SHP77 (cell line): ENCODE results near the gene RBM48.
"Not testable (repeated sequence)": the region's sequence is repeated elsewhere in the genome, so short reads cannot be mapped to it uniquely, and the experiment has no call there.

Experiments
- DNase-seq, 2 experiments: peaks; one replicate each; lab custom pipeline; 2025; lab: John Stamatoyannopoulos, UW

RBM48 gene

DNA sequence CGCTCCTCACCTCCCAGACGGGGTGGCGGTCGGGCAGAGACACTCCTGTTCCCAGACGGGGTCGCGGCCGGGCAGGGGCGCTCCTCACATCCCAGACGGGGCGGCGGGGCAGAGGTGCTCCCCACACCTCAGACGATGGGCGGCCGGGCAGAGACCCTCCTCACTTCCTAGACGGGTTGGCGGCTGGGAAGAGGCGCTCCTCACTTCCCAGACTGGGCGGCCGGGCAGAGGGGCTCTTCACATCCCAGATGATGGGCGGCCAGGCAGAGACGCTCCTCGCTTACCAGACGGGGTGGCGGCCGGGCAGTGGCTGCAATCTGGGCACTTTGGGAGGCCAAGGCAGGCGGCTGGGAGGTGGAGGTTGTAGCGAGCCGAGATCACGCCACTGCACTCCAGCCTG, 16.5 kb downstream of the RBM48 start:
- DNase-seq, result not testable (repeated sequence)

GRCh38 chr7:92546856-92547497, 18.4 kb downstream of the RBM48 start:
- DNase-seq, result peak in 1 of 2 experiments; percentile 1

GRCh38 chr7:92547579-92547978, 19.0 kb downstream of the RBM48 start:
- no peak for DNase-seq

GRCh38 chr7:92550194-92550593, 21.6 kb downstream of the RBM48 start:
- no peak for DNase-seq

- no peak for DNase-seq
These were observed 28.7 kb downstream of the RBM48 start for GRCh38 chr7:92557249-92557648.

DNA sequence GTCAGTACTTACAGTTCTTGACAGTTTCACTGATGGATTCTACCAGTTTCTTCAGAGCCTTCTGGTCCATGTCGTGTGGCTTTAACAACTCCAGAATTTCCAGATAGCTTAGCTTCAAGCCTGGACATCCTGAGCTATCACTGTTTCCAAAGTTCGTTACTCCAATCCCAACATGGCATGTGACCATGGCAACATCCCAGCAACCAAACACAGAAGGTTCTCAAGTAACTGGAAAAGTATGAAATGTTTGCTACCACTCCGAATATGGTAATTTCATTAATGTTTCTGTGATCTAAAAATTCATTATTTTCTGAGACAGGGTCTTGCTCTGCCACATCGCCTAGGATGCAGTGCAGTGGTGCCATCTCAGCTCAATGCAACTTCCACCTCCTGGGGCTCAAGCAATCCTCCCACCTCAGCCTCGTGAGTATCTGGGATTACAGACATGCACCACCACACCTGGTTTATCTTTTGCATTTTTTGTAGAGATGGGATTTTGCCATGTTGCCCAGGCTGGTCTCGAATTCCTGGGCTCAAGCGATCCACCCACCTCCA, 29.3 kb downstream of the RBM48 start:
- DNase-seq, result no peak

DNA sequence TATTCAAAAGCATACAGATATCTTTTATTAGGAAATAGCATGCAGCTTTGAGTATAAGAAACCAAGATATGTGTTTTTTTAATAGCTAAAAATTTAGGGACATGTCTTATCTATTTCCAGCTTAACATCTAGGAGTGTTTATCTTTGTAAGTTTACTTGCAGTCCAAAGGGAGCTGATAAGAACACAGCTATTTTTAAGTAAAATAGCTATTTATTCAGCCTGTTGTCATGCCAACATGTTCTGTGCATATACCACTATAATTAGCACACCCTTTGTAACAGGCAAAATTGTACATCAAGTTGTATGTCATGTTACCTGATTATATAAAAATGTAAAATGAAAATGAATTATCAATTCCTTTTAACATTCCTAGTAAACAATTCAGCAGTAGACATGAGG, 32.0 kb downstream of the RBM48 start:
- DNase-seq, result no peak

DNA sequence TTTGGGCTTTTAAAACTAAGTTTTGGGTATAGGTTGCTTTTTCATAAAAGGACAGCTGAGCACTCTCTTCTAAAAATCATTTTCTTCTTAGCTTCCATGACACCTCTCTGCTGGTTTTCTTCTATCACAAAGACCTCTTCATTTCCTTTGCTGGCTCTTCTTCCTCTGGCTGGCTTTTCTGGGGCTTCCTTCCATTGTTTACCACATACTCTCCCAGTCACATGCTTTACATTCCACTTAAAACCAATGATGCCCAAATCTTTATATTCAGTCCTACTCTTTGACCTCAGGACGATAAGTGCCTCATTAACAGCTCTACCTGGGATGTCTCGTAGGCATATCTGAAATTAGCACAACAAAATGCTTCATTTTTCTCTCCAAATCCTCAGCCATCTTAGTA, 34.8 kb downstream of the RBM48 start:
- no peak for DNase-seq

GRCh38 chr7:92567460-92567859, 38.9 kb downstream of the RBM48 start:
- no peak for DNase-seq

GRCh38 chr7:92569137-92569536, 40.5 kb downstream of the RBM48 start:
- no peak for DNase-seq

DNA sequence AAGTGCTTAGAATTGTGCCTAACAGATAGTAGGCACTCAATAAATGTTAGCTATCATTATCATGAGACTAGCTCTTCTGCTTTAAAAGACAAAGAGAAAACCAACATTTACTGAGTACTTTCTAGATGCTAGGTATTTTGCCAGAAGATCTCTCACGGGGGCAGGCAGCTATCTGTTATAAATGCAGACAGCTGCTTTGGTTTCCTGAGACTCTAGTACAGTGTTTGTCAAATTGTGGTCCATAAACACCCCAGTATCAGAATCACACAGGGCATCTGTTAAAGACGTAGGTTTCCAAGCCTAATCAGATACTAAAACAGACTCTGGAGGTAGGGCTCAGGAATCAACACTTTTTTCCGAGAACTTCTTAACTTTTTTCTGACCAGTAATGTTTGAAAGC, 47.7 kb downstream of the RBM48 start:
- DNase-seq, result no peak

- no peak for DNase-seq
These were observed 54.4 kb downstream of the RBM48 start for GRCh38 chr7:92582948-92583347.

- DNase-seq, result no peak
These were observed 56.4 kb downstream of the RBM48 start for GRCh38 chr7:92584953-92585352.

GRCh38 chr7:92586403-92586802, 57.8 kb downstream of the RBM48 start:
- DNase-seq, result no peak

DNA sequence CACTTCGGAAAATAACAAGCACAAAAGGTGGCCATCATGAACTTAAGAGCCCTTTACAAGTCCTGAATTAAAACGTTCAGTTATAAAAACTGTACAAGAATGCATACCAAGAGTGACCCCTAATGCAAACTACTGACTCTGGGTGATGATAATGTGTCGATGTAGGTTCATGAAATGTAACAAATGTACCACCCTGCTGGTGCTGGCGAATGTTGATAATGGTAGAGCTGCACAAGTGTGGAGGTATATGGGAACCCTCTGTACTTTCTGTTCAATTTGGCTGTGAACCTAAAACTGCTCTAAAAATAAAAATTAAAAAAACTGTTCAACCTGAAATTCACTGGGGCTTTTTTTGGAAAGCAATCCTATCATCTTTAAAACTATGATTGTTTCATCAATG, 58.2 kb downstream of the RBM48 start:
- no peak for DNase-seq
